HG02852 (cell line): ENCODE data around the gene DLX6.

Experiments used
- ATAC-seq: cut with Tn5 transposase; IDR thresholded peaks from one replicate; pipeline ENCODE4 v1.9.1; 2021; ENCODE audit warnings: mild to moderate bottlenecking, moderate library complexity; ENCODE audit not compliant: unreplicated experiment

Gene DLX6

GRCh38 chr7:96995406-96996110 lies 9.8 kb upstream of the DLX6 start:
- no peak for ATAC-seq

DNA sequence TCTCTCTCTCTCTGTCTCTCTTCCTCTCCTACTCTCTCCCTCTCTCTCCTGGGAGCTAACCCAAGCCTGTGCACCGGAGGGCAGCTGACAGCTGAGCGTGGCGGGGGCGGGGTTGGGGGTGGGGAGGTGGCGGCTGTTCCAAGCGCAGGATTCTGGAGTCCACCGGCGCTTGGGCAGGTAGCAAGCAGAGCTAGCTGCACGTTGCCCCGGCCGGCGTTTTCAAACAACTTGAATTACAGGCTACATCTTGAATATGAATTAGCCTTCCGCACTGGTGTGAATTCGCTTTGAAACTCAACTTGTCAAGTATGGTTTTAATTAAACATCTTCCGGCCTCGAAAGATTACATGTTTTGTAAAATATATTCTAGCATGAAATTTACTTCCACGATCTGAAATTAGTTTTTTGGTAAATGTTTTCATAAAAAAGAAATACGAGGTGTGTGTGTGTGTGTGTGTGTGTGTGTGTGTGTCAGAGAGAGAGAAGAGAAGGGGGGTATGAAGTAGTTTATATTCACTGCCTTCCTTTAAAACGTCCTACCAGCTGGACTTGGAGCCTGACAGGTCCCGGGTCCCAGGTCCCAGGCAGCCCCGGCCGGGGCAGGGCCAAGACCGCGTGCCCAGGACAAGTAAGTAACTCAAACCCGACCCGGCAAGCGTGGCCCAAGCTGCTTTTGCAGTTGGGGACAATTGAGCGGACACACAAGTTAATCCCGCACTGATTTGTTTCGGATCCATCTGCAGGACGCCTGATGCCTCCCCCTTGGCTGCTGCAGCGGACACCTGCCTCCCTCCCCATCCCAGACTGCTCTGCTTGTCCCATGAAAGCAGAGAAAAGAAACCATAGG lies 9.0 kb upstream of the DLX6 start:
- no peak for ATAC-seq

DNA sequence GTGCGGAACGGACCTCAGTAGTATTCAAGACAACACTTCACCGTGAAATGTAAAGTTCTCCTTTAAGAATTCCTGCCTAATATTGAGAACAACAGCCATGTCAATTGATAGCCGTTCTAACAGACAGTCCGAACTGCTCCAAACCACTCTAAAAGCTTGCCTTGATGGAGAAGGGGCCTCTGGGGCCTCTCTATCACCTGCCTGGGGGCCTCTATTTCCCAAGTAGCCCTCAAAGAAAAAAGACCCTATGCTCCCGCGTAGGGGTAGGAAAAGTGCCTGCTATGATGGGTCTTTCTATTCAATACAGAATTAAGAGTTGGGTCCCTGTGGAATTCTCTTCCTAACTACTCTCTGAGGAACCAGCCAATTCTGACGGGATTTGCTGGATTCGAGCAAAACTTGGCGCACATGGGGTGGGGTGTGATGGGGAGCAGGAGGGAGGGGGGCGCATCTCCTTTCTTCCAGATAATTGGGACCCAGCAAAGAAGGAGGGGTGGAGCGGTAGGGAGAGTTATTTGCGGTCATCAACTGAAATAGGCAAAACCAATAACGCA lies 8.3 kb upstream of the DLX6 start:
- ATAC-seq: no peak

DNA sequence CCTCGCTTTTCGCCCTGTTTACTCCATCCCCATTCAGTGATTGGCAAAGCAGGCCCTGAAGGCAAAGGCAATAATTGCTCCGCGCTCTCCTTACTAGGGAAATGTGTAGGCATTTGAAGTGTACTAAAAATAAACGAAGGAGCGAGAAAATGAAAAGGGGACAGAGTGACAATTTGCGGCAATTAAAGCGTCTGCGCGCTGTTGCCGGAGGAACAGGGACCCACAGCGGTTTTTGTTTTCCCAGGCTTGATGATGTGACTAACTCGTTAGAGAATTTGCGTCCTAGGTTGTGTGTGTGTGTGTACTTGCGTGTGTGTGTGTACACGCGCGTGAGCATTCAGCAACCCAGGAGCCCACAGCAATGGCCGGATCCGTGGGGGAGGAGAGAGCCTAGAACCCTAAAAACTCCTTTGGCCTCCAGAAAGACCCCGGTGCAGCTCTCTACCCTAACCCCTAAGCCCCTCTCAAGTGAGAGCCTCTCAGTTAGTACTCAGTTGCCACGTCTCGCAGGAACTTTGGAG lies 7.8 kb upstream of the DLX6 start:
- ATAC-seq: no peak

DNA sequence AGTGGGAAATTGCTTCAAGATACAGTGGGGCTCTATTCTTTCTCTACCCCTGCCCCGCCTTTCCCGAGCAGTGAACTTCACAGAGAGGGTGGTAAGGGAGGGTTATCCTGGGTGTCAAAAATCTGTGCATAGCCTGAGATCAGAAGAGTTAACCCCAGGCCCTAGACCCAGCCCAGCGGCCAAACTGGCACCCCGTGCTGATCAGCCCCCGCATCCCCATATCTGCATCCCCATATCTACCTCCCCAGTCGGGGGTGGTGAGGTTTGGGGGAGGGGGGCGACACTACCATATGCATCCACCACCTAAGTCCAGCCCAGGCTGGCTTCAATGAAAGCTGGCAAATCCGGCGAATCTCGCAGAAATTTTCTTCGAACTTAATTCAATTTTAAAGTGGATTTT lies 7.0 kb upstream of the DLX6 start:
- ATAC-seq: no peak

DNA sequence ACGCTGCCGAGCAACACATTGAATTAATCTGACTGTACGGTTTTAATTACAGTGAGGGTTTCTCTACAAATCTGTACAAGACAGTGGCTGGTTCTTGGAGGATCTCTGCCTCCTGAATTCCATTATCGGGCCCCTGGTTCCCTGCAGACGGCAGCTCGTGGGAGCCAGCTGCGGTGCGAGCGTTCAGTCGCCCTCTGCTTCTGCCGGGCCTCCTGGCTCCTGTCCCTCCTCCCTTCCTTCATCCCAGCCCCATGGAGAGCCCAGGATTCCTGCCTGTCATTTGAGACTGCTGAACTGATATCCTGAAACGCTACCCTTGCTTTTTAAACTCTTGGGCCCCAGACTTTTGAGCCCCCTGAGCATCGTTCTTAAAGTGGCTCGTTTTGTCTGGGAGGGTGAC lies 6.6 kb upstream of the DLX6 start:
- no peak for ATAC-seq

DNA sequence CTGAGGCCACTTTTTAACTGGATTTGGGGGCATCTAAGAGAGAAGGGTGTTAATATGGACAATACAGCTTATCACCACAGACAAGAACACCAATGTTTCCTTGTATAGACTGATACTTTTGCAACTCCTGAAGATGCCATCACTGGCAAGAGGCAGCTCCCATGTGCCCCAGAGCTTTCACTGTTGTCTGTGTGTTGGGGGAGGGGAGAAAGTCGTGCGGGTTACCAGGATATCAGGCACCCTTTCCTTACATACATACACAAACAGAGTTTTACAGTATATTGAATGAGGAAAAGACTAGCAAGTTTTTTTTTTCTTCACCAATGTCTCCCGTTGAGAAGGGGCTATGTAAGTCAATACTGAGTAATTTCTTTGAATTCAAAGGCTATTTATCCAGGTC lies 4.1 kb upstream of the DLX6 start:
- ATAC-seq: no peak

DNA sequence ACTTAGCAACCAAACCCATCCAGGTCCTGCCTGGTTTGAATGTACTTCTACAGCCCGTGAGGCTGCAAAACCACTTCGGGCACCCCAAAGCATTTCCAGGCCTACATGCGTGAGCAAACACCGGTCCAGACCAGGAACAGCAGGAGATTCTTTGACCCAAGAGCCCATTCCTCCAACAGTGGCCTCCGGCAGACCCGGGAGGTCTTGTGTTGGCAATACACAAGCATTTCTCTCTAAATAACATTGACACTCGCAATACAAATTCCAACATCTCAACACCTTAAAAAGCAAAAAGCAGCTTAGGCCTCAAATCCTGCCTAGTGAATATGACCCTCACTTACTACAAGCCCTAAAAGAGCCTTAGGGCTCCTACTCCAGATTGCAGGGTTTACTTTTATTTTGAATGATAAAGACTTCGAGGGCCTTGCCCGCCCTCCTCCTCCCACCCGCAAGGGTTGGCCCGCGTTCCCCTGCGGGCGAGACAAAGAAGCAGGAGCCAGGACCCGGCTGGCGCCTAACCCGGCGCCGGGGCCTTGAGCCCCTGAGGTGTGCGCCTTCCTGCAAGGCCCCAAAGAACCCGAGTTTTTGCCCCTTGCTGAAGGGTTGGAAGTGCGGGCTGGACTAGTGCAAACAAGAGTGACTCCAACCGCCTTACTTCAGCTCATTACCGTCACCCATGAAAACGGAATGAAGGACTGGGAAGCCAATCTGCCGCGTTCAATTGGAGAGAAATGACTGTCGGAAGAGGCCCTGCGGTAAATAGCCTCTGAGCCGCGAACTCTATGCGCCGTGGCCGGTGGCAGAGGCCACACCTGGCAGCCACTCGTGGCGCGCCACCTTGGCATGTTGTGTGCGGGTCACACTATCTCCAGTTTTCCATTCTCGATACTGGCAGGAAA lies 3.4 kb upstream of the DLX6 start:
- ATAC-seq: no peak

DNA sequence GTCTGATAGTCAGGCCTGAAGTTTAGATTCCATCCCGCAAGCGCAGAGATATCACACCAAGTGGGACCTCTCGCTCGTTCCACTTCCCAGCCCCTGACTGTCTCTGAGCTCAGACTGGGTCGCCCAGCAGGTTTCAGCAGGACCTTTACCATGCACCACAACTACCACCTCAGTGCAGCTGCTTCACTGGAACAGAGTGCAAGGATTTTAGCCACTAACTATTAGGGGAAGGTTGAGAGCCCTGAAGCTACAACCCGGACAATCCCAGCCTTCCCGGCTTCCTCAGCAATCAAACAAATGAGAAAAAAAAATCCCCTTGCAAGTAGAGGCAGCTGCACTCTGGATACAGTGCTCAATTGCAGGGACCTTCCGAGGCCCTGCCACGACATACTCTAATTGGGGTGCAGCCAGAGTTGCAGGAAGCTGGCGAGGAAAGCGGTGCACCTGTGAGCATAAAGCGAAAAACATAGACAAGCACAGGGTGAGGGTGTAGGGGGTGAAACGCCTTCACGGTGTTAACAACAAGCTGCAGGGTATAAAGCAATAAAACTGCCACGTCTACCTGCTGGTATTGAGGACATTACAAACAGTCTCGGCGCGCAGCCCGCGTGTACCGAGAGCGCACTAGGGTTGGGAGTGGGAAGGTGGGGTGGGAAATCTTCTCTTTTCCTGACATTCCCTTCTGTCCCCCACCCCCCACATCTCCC lies 2.6 kb upstream of the DLX6 start:
- no peak for ATAC-seq

GRCh38 chr7:97003262-97004246 lies 1.8 kb upstream of the DLX6 start:
- no peak for ATAC-seq

GRCh38 chr7:97004247-97005182 lies 838 bp upstream of the DLX6 start:
- no peak for ATAC-seq

GRCh38 chr7:97006055-97006815 lies 882 bp downstream of the DLX6 start:
- peak; percentile 58 for ATAC-seq

DNA sequence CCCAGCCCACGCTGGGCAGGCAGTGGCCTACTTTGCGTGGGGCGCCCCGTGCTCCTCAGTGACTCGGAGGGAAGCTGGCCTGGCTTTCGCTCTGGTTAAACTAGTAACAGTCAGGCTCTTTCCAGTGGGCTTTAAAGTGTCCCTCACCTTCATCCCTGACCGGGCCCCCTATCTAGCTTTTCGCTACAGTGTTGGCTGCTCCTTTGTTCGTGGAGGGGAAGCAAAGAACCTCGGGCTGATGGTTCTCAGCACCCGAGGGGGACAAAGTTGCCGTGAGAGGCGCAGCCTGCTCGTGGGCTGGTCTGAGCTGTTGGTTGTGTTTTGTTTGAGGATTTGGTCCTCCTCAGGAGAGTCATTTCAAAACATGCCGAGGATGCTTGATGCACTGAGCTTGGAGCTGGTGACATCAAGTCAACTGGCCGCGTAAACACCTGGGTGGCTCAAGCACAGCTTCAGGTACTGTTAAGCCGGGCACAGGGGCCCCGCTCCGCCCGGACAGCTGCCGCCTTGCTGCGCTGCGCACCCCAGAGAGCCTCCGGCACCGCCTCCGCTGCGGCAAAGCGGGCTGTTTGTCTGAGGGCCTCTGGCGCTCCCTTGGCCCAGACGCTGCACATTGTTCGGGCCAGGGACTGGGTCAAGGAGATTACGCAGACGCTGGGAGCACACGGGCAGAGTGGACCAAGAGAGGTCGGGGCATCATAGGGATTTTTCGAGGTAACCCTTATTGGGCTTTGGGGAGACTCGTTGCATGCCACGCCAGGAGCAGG lies 1.6 kb downstream of the DLX6 start:
- no peak for ATAC-seq

- ATAC-seq: no peak
Measured at GRCh38 chr7:97007583-97007861, 2.2 kb downstream of the DLX6 start.

GRCh38 chr7:97008275-97008917 lies 3.0 kb downstream of the DLX6 start:
- ATAC-seq: no peak
